Measurements from ENCODE around the gene ZNF511. TPM values are rescaled to one million over a fixed set of nuclear protein-coding genes. Genes with fewer than 3 reads are reported as not detected.

The ZNF511 gene
- total and polyA plus RNA-seq, 2 donors (not counting 1 experiment from before 2014, with no cell fraction given), result 30.7 to 45.1 TPM

DNA sequence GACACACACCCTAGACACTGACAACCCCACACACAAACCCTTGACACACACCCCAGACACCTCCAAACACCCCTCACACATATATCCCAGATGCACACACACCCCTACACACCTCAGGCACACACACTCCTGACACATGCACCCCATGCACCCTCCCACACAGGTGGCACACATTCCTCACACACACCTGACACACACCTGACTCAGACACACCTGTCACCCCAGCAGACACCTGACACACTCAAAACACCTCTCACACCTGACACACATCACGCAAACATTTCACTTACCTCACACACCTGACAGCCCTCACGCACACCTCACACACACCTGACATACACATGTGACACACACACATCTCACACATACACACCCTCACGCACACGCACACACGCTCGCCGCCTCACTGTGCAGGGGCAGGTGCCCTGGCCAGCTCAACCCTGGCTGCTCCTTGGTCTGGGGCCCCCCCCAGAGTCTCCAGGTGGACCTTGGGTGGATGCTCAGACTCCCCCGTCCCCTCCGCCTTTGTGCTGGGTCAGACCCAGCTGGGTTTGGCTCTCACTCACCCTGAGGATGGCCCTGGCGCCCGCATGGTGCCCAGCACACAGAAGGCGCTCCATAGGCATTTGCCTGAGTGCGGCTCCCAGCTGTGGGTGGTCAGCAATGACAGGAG lies 31.1 kb downstream of the ZNF511 start:
- CTCF ChIA-PET, result no interaction called here

GRCh38 chr10:133341983-133342382 lies 33.3 kb downstream of the ZNF511 start:
- no peak for ATAC-seq (ENCODE audit: low read depth)
- no peak for DNase-seq
- Histone ChIP-seq H3K36me3 (replicated peaks in 1 of 2; ENCODE audit: control extremely low read depth in 1 of 2, control insufficient read depth in 1 of 2, extremely low read depth in 1 of 2, insufficient read depth in 2 of 2, low read length in 1 of 2) (no peaks in the 10 kb centered on the region), H3K27ac (ENCODE audit: low read length in 2 of 2) (no peak overlapping the region), H2AFZ (ENCODE audit: insufficient read depth, low read depth, low read length, poor library complexity, severe bottlenecking) (no peak overlapping the region), H3K4me1 (ENCODE audit: control insufficient read depth in 2 of 2, insufficient read depth in 2 of 2, low read length in 2 of 2) (peaks cover 12 to 21% of the 10 kb centered on the region in 2 donors), H3K4me2 (replicated peaks; ENCODE audit: low read depth, low read length, poor library complexity, severe bottlenecking) (no peak overlapping the region), H3K27me3 (replicated peaks in 1 of 4; ENCODE audit: control extremely low read depth in 1 of 4, control insufficient read depth in 3 of 4, insufficient read depth in 4 of 4, low read length in 3 of 4) (peaks cover 0 to 64% (median 40%) of the 10 kb centered on the region in 4 experiments), H4K20me1 (ENCODE audit: control insufficient read depth, insufficient read depth, low read length, poor library complexity, severe bottlenecking) (no peaks in the 10 kb centered on the region), H3K4me3 (ENCODE audit: control extremely low read depth in 1 of 5, extremely low read depth in 1 of 5, insufficient read depth in 1 of 5, low read depth in 2 of 5, low read length in 4 of 5) (no peak overlapping the region), H3K9me3 (ENCODE audit: control extremely low read depth in 1 of 3, control insufficient read depth in 2 of 3, insufficient read depth in 1 of 3, low read length in 2 of 3) (peaks cover 0 to 11% (median 0%) of the 10 kb centered on the region in 3 donors), H3K79me2 (ENCODE audit: control insufficient read depth, insufficient read depth, low read length) (no peaks in the 10 kb centered on the region), H3K9ac (ENCODE audit: low read length) (no peak overlapping the region)
- ChIA-PET CTCF (no interaction called here), POLR2A (no interaction called here)
- Mint-ChIP-seq H3K27ac (no peak overlapping the region), H3K9me3 (ENCODE audit: insufficient read depth) (no peaks in the 10 kb centered on the region), H3K27me3 (peaks cover 36% of the 10 kb centered on the region), H3K4me3 (no peak overlapping the region), H3K4me1 (peaks cover 5% of the 10 kb centered on the region)
- TF ChIP-seq, protein P1, sequence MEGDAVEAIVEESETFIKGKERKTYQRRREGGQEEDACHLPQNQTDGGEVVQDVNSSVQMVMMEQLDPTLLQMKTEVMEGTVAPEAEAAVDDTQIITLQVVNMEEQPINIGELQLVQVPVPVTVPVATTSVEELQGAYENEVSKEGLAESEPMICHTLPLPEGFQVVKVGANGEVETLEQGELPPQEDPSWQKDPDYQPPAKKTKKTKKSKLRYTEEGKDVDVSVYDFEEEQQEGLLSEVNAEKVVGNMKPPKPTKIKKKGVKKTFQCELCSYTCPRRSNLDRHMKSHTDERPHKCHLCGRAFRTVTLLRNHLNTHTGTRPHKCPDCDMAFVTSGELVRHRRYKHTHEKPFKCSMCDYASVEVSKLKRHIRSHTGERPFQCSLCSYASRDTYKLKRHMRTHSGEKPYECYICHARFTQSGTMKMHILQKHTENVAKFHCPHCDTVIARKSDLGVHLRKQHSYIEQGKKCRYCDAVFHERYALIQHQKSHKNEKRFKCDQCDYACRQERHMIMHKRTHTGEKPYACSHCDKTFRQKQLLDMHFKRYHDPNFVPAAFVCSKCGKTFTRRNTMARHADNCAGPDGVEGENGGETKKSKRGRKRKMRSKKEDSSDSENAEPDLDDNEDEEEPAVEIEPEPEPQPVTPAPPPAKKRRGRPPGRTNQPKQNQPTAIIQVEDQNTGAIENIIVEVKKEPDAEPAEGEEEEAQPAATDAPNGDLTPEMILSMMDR (IDR thresholded peaks at IDR 0.05), result no peak
- TF ChIP-seq EZH2 (IDR thresholded peaks at IDR 0.05; ENCODE audit: borderline replicate concordance, insufficient read depth, low read depth, low read length, poor library complexity, severe bottlenecking), result no peak
- intact Hi-C loops (cut with micrococcal nuclease), result no loop called here
- WGBS (ENCODE audit: insufficient coverage), result 100% methylated on average over 1 of the region's 4 CpGs

More for the DNA sequence above, 31.1 kb downstream of the ZNF511 start:
- Histone ChIP-seq H4K20me1 (ENCODE audit: control insufficient read depth, insufficient read depth, low read length, poor library complexity, severe bottlenecking) (no peaks in the 10 kb centered on the region), H3K9ac (ENCODE audit: low read length) (no peak overlapping the region), H2AFZ (ENCODE audit: insufficient read depth, low read depth, low read length, poor library complexity, severe bottlenecking) (no peak overlapping the region), H3K27ac (ENCODE audit: low read length in 2 of 2) (no peak overlapping the region), H3K4me3 (ENCODE audit: control extremely low read depth in 1 of 5, extremely low read depth in 1 of 5, insufficient read depth in 1 of 5, low read depth in 2 of 5, low read length in 4 of 5) (no peak overlapping the region), H3K4me2 (replicated peaks; ENCODE audit: low read depth, low read length, poor library complexity, severe bottlenecking) (no peak overlapping the region), H3K27me3 (replicated peaks in 1 of 4; ENCODE audit: control extremely low read depth in 1 of 4, control insufficient read depth in 3 of 4, insufficient read depth in 4 of 4, low read length in 3 of 4) (peaks cover 0 to 73% (median 48%) of the 10 kb centered on the region in 4 experiments), H3K9me3 (ENCODE audit: control extremely low read depth in 1 of 3, control insufficient read depth in 2 of 3, insufficient read depth in 1 of 3, low read length in 2 of 3) (peaks cover 0 to 24% (median 0%) of the 10 kb centered on the region in 3 donors), H3K79me2 (ENCODE audit: control insufficient read depth, insufficient read depth, low read length) (no peaks in the 10 kb centered on the region), H3K4me1 (ENCODE audit: control insufficient read depth in 2 of 2, insufficient read depth in 2 of 2, low read length in 2 of 2) (peaks cover 30 to 42% of the 10 kb centered on the region in 2 donors), H3K36me3 (replicated peaks in 1 of 2; ENCODE audit: control extremely low read depth in 1 of 2, control insufficient read depth in 1 of 2, extremely low read depth in 1 of 2, insufficient read depth in 2 of 2, low read length in 1 of 2) (no peaks in the 10 kb centered on the region)
- POLR2A ChIA-PET, result no interaction called here
- H3K27me3 Mint-ChIP-seq, result peaks cover 26% of the 10 kb centered on the region
- TF ChIP-seq, protein P1 (IDR thresholded peaks at IDR 0.05), result no peak
- TF ChIP-seq EZH2 (IDR thresholded peaks at IDR 0.05; ENCODE audit: borderline replicate concordance, insufficient read depth, low read depth, low read length, poor library complexity, severe bottlenecking), result no peak
- peaks cover 5% of the 10 kb centered on the region for H3K4me1 Mint-ChIP-seq
- DNase-seq, result no peak
- H3K27ac Mint-ChIP-seq, result no peak overlapping the region
- 96% methylated on average over 10 of the region's 13 CpGs for WGBS (ENCODE audit: insufficient coverage)
- H3K4me3 Mint-ChIP-seq, result no peak overlapping the region
- ATAC-seq (ENCODE audit: low read depth), result no peak
- no peaks in the 10 kb centered on the region for H3K9me3 Mint-ChIP-seq (ENCODE audit: insufficient read depth)
- intact Hi-C loops (cut with micrococcal nuclease), result no loop called here
